Spleen (tissue), 7 donors: ENCODE data around the gene ALG6.

Source experiments
- CTCF ChIP-seq, 11 experiments: fragments of 200-600 bp in 7 of 11; fragments of 450-650 bp in 4 of 11; sonication (generic) in 4 of 11; IDR thresholded peaks in 8 of 11; conservative IDR thresholded peaks in 3 of 11; 1 replicate in 7 of 11; 2 replicates in 4 of 11; pipeline versions ENCODE4 v1.4.0 to v1.8.0; 2016 to 2021; ENCODE audit warnings: antibody characterized with exemption in 11 of 11, inconsistent platforms in 4 of 11, mild to moderate bottlenecking in 1 of 11
- POLR2A ChIP-seq, 3 donors: fragments of 450-650 bp; IDR thresholded peaks; one replicate each; pipeline ENCODE4 v1.5.1; 2017; ENCODE audit warnings: antibody characterized with exemption in 3 of 3, mild to moderate bottlenecking in 1 of 3
- donor health status: DM: no; HTN: no; CAD: no; lungs with moderate emphysema.
- donor health status: DM: no; HTN: no; CAD: no.
- donor health status: DM: no; HTN: no; CAD: no.

DNA sequence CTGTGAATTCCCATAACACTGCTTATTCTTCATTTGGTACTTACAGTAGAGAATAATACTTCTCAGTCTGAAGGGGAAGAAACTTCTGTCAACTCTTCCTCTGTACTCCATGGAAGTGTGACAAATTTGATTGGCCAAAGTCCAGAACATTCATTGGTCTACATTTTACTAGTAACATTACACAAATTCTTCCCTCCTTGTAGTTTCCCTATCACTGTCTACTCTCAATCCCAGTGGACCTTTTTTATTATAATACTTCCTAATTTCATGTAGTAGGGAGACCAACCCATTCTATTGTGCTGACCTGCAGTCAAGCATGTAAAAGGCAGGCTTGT, 74.7 kb downstream of the ALG6 start:
- no peak for TF ChIP-seq CTCF (IDR thresholded peaks at IDR 0.05 in 8 of 11, conservative IDR thresholded peaks at IDR 0.05 in 3 of 11)
- no peak for TF ChIP-seq POLR2A (IDR thresholded peaks at IDR 0.05)
